WTC11 (cell line): Measurements from ENCODE around the gene BCL7B. TPM values are rescaled to one million over a fixed set of nuclear protein-coding genes. Genes with fewer than 3 reads are reported as not detected.

Experiments used
- ATAC-seq: fragments of 200-7000 bp; cut with Tn5 transposase; 2 replicates; pipeline ENCODE4 v1.10.0; 2021; ENCODE audit warnings: mild to moderate bottlenecking, moderate library complexity
- CTCF ChIA-PET: fragments of 300-600 bp; sonication (Branson Sonifier 250); formaldehyde crosslinking; loops from one replicate; lab custom pipeline; 2021; ENCODE audit warnings: antibody characterized with exemption; lab: Charles Lee
- POLR2A ChIA-PET: fragments of 350-600 bp; sonication (Branson Sonifier 250); formaldehyde crosslinking; loops from one replicate; lab custom pipeline; 2021; ENCODE audit warnings: antibody characterized with exemption; lab: Charles Lee
- DNase-seq: peaks from one replicate; pipeline ENCODE4 v3.0.0; 2021; ENCODE audit warnings: low spot score
- H3K27ac Mint-ChIP-seq: 2 replicates; pipeline ENCODE4 v1.8.0; 2021; ENCODE audit warnings: mixed read lengths
- H3K27me3 Mint-ChIP-seq: 2 replicates; pipeline ENCODE4 v1.8.0; 2021; ENCODE audit warnings: low read depth, mild to moderate bottlenecking, moderate library complexity, mixed read lengths
- H3K36me3 Mint-ChIP-seq: 2 replicates; pipeline ENCODE4 v1.8.0; 2021; ENCODE audit warnings: mixed read lengths
- H3K4me1 Mint-ChIP-seq: 2 replicates; pipeline ENCODE4 v1.8.0; 2022; ENCODE audit warnings: mixed read lengths
- H3K4me3 Mint-ChIP-seq: 2 replicates; pipeline ENCODE4 v1.8.0; 2021; ENCODE audit warnings: mild to moderate bottlenecking, moderate library complexity, mixed read lengths
- H3K9me3 Mint-ChIP-seq: 2 replicates; pipeline ENCODE4 v1.8.0; 2021; ENCODE audit warnings: mixed read lengths
- ATF1 ChIP-seq: sonication (generic); formaldehyde crosslinking; IDR thresholded peaks from 2 replicates; pipeline ENCODE4 v1.8.1; 2023; ENCODE audit warnings: mild to moderate bottlenecking, moderate library complexity, missing genetic modification reagents
- CBFB ChIP-seq: sonication (generic); formaldehyde crosslinking; IDR thresholded peaks from 2 replicates; pipeline ENCODE4 v1.8.1; 2022; ENCODE audit warnings: mild to moderate bottlenecking, low read depth, missing genetic modification reagents
- ESRRA ChIP-seq: sonication (generic); formaldehyde crosslinking; IDR thresholded peaks from 2 replicates; pipeline ENCODE4 v1.8.1; 2022; ENCODE audit warnings: mild to moderate bottlenecking, missing genetic modification reagents, borderline replicate concordance
- FOXJ3 ChIP-seq: sonication (generic); formaldehyde crosslinking; IDR thresholded peaks from 2 replicates; pipeline ENCODE4 v1.9.0; 2021; ENCODE audit warnings: missing genetic modification reagents, mild to moderate bottlenecking, borderline replicate concordance
- GTF2I ChIP-seq: fragments of 250-450 bp; sonication (Bioruptor Pico); conservative IDR thresholded peaks from 2 replicates; pipeline ENCODE4 v1.4.0; 2021; ENCODE audit warnings: mild to moderate bottlenecking
- HMGA2 ChIP-seq: fragments of 250-450 bp; sonication (Bioruptor Pico); IDR thresholded peaks from 2 replicates; pipeline ENCODE4 v1.4.0; 2021; ENCODE audit warnings: mild to moderate bottlenecking, moderate library complexity
- JUN ChIP-seq: sonication (generic); formaldehyde crosslinking; IDR thresholded peaks from 2 replicates; pipeline ENCODE4 v1.8.0; 2023; ENCODE audit warnings: mild to moderate bottlenecking, missing genetic modification reagents
- KAT7 ChIP-seq: sonication (generic); formaldehyde crosslinking; IDR thresholded peaks from 2 replicates; pipeline ENCODE4 v1.8.1; 2023; ENCODE audit warnings: missing genetic modification reagents, mild to moderate bottlenecking, borderline replicate concordance
- NFYB ChIP-seq: sonication (generic); formaldehyde crosslinking; conservative IDR thresholded peaks from 2 replicates; pipeline ENCODE4 v1.8.0; 2022; ENCODE audit warnings: low read depth, missing genetic modification reagents
- NR1H2 ChIP-seq: sonication (generic); formaldehyde crosslinking; IDR thresholded peaks from 2 replicates; pipeline ENCODE4 v1.9.0; 2021; ENCODE audit warnings: mild to moderate bottlenecking, moderate library complexity, missing genetic modification reagents
- NR3C1 ChIP-seq: sonication (generic); formaldehyde crosslinking; conservative IDR thresholded peaks from 2 replicates; pipeline ENCODE4 v1.8.1; 2023; ENCODE audit warnings: low read depth, mild to moderate bottlenecking, missing genetic modification reagents
- RORB ChIP-seq: fragments of 250-450 bp; sonication (Bioruptor Pico); IDR thresholded peaks from 2 replicates; pipeline ENCODE4 v1.9.0; 2021; ENCODE audit warnings: mild to moderate bottlenecking
- SMAD4 ChIP-seq: sonication (generic); formaldehyde crosslinking; IDR thresholded peaks from 2 replicates; pipeline ENCODE4 v1.8.0; 2022; ENCODE audit warnings: mild to moderate bottlenecking, missing genetic modification reagents
- TCF7 ChIP-seq: sonication (generic); formaldehyde crosslinking; IDR thresholded peaks from 2 replicates; pipeline ENCODE4 v1.8.0; 2022; ENCODE audit warnings: mild to moderate bottlenecking, low read depth, missing genetic modification reagents, moderate library complexity
- TP53 ChIP-seq: sonication (generic); formaldehyde crosslinking; IDR thresholded peaks from 2 replicates; pipeline ENCODE4 v1.8.1; 2023; ENCODE audit warnings: mild to moderate bottlenecking, missing genetic modification reagents
- ZBTB21 ChIP-seq: sonication (generic); formaldehyde crosslinking; IDR thresholded peaks from 2 replicates; pipeline ENCODE4 v1.8.1; 2023; ENCODE audit warnings: mild to moderate bottlenecking, missing genetic modification reagents, borderline replicate concordance
- ZNF232 ChIP-seq: sonication (generic); formaldehyde crosslinking; IDR thresholded peaks from 2 replicates; pipeline ENCODE4 v1.8.0; 2022; ENCODE audit warnings: mild to moderate bottlenecking, missing genetic modification reagents
- ZNF396 ChIP-seq: fragments of 250-450 bp; sonication (Bioruptor Pico); IDR thresholded peaks from 2 replicates; pipeline ENCODE4 v1.8.0; 2021; ENCODE audit warnings: mild to moderate bottlenecking, moderate library complexity, borderline replicate concordance
- total RNA-seq: library from RNA; stranded (reverse); gene quantifications from 3 replicates; pipeline ENCODE4 v1.2.3, GENCODE V29; 2021
- TF ChIP-seq, protein P1 (sequence below): fragments of 250-450 bp; sonication (Bioruptor Pico); IDR thresholded peaks from 2 replicates; pipeline ENCODE4 v1.9.0; 2021; ENCODE audit warnings: mild to moderate bottlenecking, borderline replicate concordance
- TF ChIP-seq, protein P2 (sequence below): sonication (generic); formaldehyde crosslinking; IDR thresholded peaks from 2 replicates; pipeline ENCODE4 v1.8.1; 2022; ENCODE audit warnings: mild to moderate bottlenecking, moderate library complexity, missing genetic modification reagents
- TF ChIP-seq, protein P3 (sequence below): sonication (generic); formaldehyde crosslinking; IDR thresholded peaks from 2 replicates; pipeline ENCODE4 v1.8.1; 2023; ENCODE audit warnings: mild to moderate bottlenecking, moderate library complexity, missing genetic modification reagents
- TF ChIP-seq, protein P4 (sequence below): sonication (generic); formaldehyde crosslinking; IDR thresholded peaks from 2 replicates; pipeline ENCODE4 v1.8.1; 2023; ENCODE audit warnings: mild to moderate bottlenecking, missing genetic modification reagents, moderate library complexity
- TF ChIP-seq, protein P5 (sequence below): sonication (generic); formaldehyde crosslinking; IDR thresholded peaks from 2 replicates; pipeline ENCODE4 v1.8.0; 2022; ENCODE audit warnings: mild to moderate bottlenecking, missing genetic modification reagents
- TF ChIP-seq, protein P6 (sequence below): sonication (generic); formaldehyde crosslinking; IDR thresholded peaks from 2 replicates; pipeline ENCODE4 v1.8.0; 2023; ENCODE audit warnings: mild to moderate bottlenecking, missing genetic modification reagents
- TF ChIP-seq, protein P7 (sequence below): sonication (generic); formaldehyde crosslinking; IDR thresholded peaks from 2 replicates; pipeline ENCODE4 v1.8.0; 2023; ENCODE audit warnings: missing genetic modification reagents

The BCL7B gene
- total RNA-seq, 1 experiment from 2014 or later, result 28.5 TPM

DNA sequence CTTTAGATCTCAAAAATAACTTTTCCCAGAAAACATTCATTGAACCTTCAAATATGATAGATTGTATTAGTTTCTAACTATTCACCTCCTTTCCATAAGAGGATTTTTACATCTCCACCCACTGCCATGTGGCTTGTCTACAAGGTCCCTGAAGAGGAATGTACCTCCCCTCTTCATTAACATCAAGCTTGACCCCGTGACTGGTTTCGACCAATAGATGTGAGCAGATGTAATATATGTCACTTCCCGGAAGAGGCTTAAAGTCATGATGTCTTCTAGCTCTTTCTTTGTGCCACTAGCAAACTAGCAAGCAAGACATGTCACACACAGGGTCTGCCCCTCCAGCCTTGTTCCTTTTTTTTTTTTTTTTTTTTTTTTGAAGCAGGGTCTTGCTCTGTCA, 42.3 kb downstream of the BCL7B start (continued):
- TF ChIP-seq, protein P1, sequence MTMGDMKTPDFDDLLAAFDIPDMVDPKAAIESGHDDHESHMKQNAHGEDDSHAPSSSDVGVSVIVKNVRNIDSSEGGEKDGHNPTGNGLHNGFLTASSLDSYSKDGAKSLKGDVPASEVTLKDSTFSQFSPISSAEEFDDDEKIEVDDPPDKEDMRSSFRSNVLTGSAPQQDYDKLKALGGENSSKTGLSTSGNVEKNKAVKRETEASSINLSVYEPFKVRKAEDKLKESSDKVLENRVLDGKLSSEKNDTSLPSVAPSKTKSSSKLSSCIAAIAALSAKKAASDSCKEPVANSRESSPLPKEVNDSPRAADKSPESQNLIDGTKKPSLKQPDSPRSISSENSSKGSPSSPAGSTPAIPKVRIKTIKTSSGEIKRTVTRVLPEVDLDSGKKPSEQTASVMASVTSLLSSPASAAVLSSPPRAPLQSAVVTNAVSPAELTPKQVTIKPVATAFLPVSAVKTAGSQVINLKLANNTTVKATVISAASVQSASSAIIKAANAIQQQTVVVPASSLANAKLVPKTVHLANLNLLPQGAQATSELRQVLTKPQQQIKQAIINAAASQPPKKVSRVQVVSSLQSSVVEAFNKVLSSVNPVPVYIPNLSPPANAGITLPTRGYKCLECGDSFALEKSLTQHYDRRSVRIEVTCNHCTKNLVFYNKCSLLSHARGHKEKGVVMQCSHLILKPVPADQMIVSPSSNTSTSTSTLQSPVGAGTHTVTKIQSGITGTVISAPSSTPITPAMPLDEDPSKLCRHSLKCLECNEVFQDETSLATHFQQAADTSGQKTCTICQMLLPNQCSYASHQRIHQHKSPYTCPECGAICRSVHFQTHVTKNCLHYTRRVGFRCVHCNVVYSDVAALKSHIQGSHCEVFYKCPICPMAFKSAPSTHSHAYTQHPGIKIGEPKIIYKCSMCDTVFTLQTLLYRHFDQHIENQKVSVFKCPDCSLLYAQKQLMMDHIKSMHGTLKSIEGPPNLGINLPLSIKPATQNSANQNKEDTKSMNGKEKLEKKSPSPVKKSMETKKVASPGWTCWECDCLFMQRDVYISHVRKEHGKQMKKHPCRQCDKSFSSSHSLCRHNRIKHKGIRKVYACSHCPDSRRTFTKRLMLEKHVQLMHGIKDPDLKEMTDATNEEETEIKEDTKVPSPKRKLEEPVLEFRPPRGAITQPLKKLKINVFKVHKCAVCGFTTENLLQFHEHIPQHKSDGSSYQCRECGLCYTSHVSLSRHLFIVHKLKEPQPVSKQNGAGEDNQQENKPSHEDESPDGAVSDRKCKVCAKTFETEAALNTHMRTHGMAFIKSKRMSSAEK (CRISPR knock-in tag), result no peak
- no peak for TF ChIP-seq GTF2I (CRISPR knock-in tag)
- no peak for TF ChIP-seq CBFB (CRISPR knock-in tag)
- TF ChIP-seq ZNF232 (CRISPR knock-in tag), result no peak
- TF ChIP-seq SMAD4 (CRISPR knock-in tag), result no peak
- no peak for TF ChIP-seq NR1H2 (CRISPR knock-in tag)
- TF ChIP-seq, protein P2, sequence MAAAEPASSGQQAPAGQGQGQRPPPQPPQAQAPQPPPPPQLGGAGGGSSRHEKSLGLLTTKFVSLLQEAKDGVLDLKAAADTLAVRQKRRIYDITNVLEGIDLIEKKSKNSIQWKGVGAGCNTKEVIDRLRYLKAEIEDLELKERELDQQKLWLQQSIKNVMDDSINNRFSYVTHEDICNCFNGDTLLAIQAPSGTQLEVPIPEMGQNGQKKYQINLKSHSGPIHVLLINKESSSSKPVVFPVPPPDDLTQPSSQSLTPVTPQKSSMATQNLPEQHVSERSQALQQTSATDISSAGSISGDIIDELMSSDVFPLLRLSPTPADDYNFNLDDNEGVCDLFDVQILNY (CRISPR knock-in tag), result no peak
- TF ChIP-seq TP53, result no peak
- no peak for TF ChIP-seq JUN
- TF ChIP-seq, protein P3, sequence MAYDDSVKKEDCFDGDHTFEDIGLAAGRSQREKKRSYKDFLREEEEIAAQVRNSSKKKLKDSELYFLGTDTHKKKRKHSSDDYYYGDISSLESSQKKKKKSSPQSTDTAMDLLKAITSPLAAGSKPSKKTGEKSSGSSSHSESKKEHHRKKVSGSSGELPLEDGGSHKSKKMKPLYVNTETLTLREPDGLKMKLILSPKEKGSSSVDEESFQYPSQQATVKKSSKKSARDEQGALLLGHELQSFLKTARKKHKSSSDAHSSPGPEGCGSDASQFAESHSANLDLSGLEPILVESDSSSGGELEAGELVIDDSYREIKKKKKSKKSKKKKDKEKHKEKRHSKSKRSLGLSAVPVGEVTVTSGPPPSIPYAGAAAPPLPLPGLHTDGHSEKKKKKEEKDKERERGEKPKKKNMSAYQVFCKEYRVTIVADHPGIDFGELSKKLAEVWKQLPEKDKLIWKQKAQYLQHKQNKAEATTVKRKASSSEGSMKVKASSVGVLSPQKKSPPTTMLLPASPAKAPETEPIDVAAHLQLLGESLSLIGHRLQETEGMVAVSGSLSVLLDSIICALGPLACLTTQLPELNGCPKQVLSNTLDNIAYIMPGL (CRISPR knock-in tag), result no peak
- TF ChIP-seq NFYB, result 0 out of 2 replicates have a peak, but pooled peaks have one; percentile 35
- TF ChIP-seq NR3C1 (CRISPR knock-in tag), result no peak
- TF ChIP-seq, protein P4, sequence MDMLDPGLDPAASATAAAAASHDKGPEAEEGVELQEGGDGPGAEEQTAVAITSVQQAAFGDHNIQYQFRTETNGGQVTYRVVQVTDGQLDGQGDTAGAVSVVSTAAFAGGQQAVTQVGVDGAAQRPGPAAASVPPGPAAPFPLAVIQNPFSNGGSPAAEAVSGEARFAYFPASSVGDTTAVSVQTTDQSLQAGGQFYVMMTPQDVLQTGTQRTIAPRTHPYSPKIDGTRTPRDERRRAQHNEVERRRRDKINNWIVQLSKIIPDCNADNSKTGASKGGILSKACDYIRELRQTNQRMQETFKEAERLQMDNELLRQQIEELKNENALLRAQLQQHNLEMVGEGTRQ, result peak; percentile 55
- TF ChIP-seq, protein P5, sequence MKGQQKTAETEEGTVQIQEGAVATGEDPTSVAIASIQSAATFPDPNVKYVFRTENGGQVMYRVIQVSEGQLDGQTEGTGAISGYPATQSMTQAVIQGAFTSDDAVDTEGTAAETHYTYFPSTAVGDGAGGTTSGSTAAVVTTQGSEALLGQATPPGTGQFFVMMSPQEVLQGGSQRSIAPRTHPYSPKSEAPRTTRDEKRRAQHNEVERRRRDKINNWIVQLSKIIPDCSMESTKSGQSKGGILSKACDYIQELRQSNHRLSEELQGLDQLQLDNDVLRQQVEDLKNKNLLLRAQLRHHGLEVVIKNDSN (CRISPR knock-in tag), result 0 out of 2 replicates have a peak, but pooled peaks have one; percentile 15
- no peak for TF ChIP-seq TCF7 (CRISPR knock-in tag)
- no peak for TF ChIP-seq RORB (CRISPR knock-in tag)
- no peak for TF ChIP-seq ESRRA

DNA sequence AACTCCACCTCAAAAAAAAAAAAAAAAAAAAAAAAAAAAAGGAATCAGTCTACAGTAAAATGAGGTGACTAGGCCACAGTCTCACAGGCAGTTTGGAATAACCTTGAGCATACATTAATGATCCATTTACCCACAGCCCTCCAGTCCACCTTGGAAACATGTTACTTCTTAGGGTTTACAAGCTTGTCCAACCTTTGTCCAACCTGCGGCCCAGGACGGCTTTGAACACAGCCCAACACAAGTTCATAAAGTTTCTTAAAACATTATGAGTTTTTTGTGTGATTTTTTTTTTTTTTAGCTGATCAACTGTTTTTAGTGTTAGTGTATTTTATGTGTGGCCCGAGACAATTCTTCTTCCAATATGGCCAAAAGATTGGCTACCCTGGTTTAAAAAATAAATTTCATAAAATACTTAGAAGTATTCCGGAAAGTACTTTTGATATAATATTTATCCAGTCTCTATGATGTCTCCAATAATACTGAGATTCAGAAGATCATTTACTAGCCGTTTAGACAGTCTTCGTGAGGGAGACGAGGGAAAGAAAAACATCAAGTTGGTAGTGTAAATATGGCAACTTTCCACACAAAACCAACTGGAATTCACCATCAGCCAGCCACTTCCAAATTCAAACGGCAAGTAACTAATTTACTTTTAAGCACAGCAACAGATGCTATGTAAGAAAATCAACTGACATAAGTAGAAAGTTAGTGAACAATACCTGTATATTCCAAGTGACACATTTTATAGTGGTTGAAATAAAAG, 45.3 kb downstream of the BCL7B start:
- ChIA-PET CTCF (no interaction called here), POLR2A (interaction anchor here (0.7 to 1.0 kb wide), 3 partner anchors 9 to 72 kb away, joined by 3 to 4 read pairs (median 3); partner anchors contain the start of gene BAZ1B)
- no peak overlapping the region for H3K4me3 Mint-ChIP-seq
- peak overlapping the region; percentile 74; the same call in 1 of the 2 replicates for H3K27ac Mint-ChIP-seq
- ATAC-seq (no peak), DNase-seq (no peak)
- H3K27me3 Mint-ChIP-seq, result no peaks in the 10 kb centered on the region
- H3K4me1 Mint-ChIP-seq, result 0 out of 2 replicates have a peak, but pooled peaks cover 3% of the 10 kb centered on the region
- peaks cover 67% of the 10 kb centered on the region for H3K36me3 Mint-ChIP-seq
- H3K9me3 Mint-ChIP-seq, result no peaks in the 10 kb centered on the region
- TF ChIP-seq ZBTB21 (CRISPR knock-in tag) (no peak), KAT7 (CRISPR knock-in tag) (no peak), FOXJ3 (no peak), ATF1 (CRISPR knock-in tag) (no peak), ZNF396 (CRISPR knock-in tag) (no peak), HMGA2 (CRISPR knock-in tag) (no peak), ESRRA (no peak), NR1H2 (CRISPR knock-in tag) (no peak)
- TF ChIP-seq, protein P6, sequence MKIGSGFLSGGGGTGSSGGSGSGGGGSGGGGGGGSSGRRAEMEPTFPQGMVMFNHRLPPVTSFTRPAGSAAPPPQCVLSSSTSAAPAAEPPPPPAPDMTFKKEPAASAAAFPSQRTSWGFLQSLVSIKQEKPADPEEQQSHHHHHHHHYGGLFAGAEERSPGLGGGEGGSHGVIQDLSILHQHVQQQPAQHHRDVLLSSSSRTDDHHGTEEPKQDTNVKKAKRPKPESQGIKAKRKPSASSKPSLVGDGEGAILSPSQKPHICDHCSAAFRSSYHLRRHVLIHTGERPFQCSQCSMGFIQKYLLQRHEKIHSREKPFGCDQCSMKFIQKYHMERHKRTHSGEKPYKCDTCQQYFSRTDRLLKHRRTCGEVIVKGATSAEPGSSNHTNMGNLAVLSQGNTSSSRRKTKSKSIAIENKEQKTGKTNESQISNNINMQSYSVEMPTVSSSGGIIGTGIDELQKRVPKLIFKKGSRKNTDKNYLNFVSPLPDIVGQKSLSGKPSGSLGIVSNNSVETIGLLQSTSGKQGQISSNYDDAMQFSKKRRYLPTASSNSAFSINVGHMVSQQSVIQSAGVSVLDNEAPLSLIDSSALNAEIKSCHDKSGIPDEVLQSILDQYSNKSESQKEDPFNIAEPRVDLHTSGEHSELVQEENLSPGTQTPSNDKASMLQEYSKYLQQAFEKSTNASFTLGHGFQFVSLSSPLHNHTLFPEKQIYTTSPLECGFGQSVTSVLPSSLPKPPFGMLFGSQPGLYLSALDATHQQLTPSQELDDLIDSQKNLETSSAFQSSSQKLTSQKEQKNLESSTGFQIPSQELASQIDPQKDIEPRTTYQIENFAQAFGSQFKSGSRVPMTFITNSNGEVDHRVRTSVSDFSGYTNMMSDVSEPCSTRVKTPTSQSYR (CRISPR knock-in tag), result no peak
- TF ChIP-seq, protein P7, sequence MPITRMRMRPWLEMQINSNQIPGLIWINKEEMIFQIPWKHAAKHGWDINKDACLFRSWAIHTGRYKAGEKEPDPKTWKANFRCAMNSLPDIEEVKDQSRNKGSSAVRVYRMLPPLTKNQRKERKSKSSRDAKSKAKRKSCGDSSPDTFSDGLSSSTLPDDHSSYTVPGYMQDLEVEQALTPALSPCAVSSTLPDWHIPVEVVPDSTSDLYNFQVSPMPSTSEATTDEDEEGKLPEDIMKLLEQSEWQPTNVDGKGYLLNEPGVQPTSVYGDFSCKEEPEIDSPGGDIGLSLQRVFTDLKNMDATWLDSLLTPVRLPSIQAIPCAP (CRISPR knock-in tag), result no peak
